Kidney epithelial cell (primary cell): ENCODE data around the gene C2CD5. TPM values are rescaled to one million over a fixed set of nuclear protein-coding genes. Genes with fewer than 3 reads are reported as not detected.
"Not testable (repeated sequence)": the region's sequence is repeated elsewhere in the genome, so short reads cannot be mapped to it uniquely, and the experiment has no call there.

Experiments
- DNase-seq: peaks from one replicate; pipeline ENCODE4 v3.0.0-alpha.2; 2010; ENCODE audit warnings: low read depth
- H3K27me3 ChIP-seq: 2 replicates; pipeline ENCODE4 v1.6.0; 2011; ENCODE audit warnings: low read length; ENCODE audit not compliant: control insufficient read depth, insufficient read depth
- H3K36me3 ChIP-seq: 2 replicates; pipeline ENCODE4 v1.5.1; 2011; ENCODE audit warnings: low read length; ENCODE audit not compliant: control insufficient read depth, insufficient read depth
- H3K4me3 ChIP-seq: 2 replicates; pipeline ENCODE4 v1.5.1; 2011; ENCODE audit warnings: low read depth, mild to moderate bottlenecking, control low read depth, low read length
- total RNA-seq: library from RNA; depleted of rRNA; stranded (reverse); fragments of >200 nt; gene quantifications from 2 replicates; pipeline ENCODE4 v1.2.3, GENCODE V29; 2015
- TF ChIP-seq, protein P1 (sequence below): IDR thresholded peaks from 2 replicates; pipeline ENCODE4 v1.5.1; 2011; ENCODE audit warnings: mild to moderate bottlenecking, moderate library complexity, low read length, control low read depth, inconsistent platforms; ENCODE audit not compliant: insufficient read depth, poor library complexity, severe bottlenecking

The C2CD5 gene
- total RNA-seq, 1 donor from 2014 or later: 19.3 TPM

DNA sequence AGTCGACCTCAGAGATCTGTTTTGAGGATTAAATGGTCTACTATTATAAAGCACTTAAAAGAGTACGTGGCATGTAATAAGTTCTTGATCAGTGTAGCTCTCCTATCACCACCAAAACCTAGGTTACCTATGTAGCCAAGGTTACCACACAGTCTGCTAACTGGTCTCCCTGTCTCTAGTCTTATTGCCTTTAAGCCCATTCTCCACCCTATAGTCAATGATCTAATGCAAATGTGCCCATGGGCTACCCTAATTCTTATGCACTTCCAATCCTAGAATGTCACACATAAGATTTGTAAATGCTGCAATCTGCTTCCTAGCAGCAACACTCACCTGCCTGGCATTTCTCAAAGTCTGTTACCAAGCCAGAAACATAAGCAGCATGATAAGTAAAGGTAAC lies 44.9 kb downstream of the C2CD5 start:
- H3K27me3 ChIP-seq: no peaks in the 10 kb centered on the region
- TF ChIP-seq, protein P1, sequence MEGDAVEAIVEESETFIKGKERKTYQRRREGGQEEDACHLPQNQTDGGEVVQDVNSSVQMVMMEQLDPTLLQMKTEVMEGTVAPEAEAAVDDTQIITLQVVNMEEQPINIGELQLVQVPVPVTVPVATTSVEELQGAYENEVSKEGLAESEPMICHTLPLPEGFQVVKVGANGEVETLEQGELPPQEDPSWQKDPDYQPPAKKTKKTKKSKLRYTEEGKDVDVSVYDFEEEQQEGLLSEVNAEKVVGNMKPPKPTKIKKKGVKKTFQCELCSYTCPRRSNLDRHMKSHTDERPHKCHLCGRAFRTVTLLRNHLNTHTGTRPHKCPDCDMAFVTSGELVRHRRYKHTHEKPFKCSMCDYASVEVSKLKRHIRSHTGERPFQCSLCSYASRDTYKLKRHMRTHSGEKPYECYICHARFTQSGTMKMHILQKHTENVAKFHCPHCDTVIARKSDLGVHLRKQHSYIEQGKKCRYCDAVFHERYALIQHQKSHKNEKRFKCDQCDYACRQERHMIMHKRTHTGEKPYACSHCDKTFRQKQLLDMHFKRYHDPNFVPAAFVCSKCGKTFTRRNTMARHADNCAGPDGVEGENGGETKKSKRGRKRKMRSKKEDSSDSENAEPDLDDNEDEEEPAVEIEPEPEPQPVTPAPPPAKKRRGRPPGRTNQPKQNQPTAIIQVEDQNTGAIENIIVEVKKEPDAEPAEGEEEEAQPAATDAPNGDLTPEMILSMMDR: no peak
- no peaks in the 10 kb centered on the region for H3K36me3 ChIP-seq
- no peak overlapping the region for H3K4me3 ChIP-seq
- DNase-seq: no peak

DNA sequence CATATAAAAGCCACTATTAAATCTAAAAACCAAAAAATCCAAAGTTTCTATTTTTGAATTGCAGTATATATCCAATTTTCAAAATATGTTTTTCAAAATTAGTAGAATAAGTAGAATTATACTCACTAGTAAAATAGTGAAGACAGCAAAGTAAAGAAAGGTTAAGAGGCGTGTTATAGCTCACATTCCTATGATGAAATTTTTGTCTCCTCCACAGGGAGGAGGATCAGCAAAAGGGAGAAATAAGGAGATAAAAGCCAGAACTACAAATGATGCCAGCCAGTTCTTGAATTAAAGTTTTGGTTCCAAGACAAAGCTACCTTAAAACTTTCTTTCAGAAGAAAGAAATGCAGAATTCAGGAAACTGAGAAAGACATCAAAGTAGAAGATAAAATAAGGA lies 50.0 kb downstream of the C2CD5 start:
- TF ChIP-seq, protein P1: no peak
- DNase-seq: no peak
- no peaks in the 10 kb centered on the region for H3K36me3 ChIP-seq
- H3K27me3 ChIP-seq: no peaks in the 10 kb centered on the region
- H3K4me3 ChIP-seq: no peak overlapping the region

DNA sequence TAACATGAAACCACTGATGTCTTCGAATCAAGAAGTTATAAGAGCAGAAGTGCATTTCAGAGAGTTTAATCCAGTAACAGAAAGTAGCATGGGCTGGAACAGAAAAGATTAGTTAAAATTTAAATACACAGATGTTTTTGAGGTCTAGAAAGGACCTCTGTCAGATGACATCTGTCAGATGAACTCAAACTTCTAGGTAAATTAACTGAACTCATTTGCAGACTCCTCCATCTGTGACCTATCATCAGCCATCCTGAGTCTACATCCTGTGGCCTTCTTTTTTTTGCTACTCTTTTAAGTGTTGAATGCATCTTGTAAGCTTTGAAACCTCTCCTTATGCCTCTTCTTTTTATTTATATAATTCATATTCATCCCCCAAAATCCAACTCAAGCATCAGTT lies 53.3 kb downstream of the C2CD5 start:
- TF ChIP-seq, protein P1: no peak
- H3K27me3 ChIP-seq: no peaks in the 10 kb centered on the region

DNA sequence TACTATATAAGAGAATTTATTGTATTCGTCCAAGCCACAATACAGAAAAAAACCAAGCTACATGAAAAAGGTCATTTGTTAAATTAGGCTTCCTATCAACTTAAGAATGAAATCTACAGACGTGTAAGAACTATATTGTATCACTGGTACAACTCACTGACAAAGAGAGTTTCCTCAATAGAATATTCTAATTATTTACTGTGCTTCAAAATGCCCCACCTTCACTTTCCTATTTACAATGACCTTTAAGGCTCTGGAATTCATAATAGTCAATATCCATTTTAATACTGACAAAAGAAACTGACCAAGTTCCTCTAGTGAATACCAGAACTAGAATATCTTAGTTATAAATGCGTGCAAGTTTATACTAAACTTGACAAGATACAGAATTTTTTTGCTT lies 55.9 kb downstream of the C2CD5 start:
- Histone ChIP-seq H3K36me3 (no peaks in the 10 kb centered on the region), H3K4me3 (no peak overlapping the region), H3K27me3 (no peaks in the 10 kb centered on the region)
- TF ChIP-seq, protein P1: no peak
- DNase-seq: no peak

More for the DNA sequence above, 53.3 kb downstream of the C2CD5 start:
- Histone ChIP-seq H3K4me3 (no peak overlapping the region), H3K36me3 (no peaks in the 10 kb centered on the region)
- DNase-seq: no peak

DNA sequence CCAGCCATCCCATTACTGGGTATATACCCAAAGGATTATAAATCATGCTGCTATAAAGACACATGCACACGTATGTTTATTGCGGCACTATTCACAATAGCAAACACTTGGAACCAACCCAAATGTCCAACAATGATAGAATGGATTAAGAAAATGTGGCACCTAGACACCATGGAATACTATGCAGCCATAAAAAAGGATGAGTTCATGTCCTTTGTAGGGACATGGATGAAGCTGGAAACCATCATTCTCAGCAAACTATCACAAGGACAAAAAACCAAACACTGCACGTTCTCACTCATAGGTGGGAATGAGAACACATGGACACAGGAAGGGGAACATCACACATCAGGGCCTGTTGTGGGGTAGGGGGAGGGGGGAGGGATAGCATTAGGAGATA lies 56.7 kb downstream of the C2CD5 start:
- not testable (repeated sequence) for H3K27me3 ChIP-seq, DNase-seq, H3K4me3 ChIP-seq, H3K36me3 ChIP-seq

DNA sequence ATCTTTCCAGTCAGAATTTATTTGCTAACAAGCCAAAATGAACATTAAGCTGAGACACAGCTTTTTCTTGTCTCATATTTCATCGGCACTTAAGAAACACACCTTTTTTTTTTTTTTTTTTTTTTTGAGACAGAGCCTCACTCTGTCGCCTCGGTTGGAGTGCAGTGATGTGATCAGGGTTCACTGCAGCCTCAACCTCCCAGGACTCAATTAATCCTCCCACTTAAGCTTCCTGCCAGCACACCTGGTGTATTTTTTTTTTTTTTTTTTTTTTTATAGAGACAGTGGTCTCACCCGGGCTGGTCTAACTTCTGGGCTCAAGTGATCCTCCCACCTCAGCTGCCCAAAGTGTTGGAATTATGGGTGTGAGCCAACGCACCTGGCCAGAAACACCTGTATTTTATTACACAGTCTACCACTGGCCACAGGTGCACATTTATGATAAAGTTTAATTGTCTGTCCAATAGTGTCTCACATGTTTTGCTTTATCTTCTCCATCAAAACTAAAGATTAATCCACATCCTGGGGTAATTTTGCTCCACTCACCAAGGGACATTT lies 62.7 kb downstream of the C2CD5 start:
- DNase-seq: no peak
- no peaks in the 10 kb centered on the region for H3K27me3 ChIP-seq
- H3K36me3 ChIP-seq: no peaks in the 10 kb centered on the region
- TF ChIP-seq, protein P1: no peak
- H3K4me3 ChIP-seq: no peak overlapping the region

DNA sequence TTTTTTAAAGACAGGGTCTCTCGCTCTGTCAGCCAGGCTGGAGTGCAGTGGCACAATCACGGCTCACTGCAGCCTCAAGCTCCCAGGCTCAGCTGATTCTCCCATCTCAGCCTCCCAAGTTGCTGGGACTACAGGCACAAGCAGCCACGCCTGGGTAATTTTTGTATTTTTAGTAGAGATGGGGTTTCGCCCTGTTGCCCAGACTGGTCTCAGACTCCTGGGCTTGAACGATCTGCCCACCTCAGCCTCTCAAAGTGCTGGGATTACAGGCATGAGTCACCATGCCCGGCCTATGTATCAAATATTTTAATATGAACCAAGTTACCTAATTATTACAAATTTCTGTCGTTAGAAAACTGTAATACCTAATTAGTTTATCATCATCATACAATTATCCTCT lies 63.5 kb downstream of the C2CD5 start:
- not testable (repeated sequence) for DNase-seq, H3K27me3 ChIP-seq, H3K4me3 ChIP-seq, H3K36me3 ChIP-seq
